IMR-90 (cell line): ENCODE results near the gene OPTC. TPM values are rescaled to one million over a fixed set of nuclear protein-coding genes. Genes with fewer than 3 reads are reported as not detected.

Source experiments
- ATAC-seq: fragments of 200-7000 bp; cut with Tn5 transposase; 2 replicates; pipeline ENCODE4 v1.9.1; 2020; ENCODE audit warnings: low read depth, mild to moderate bottlenecking, moderate library complexity
- BruUV-seq: library from RNA; stranded (reverse); fragments of 400-500 nt; replicated peaks from 2 replicates; lab custom pipeline; 2021; lab: Mats Ljungman, UMichigan
- CTCF ChIA-PET: fragments of 300-600 bp; formaldehyde crosslinking; extraction: SDS; loops from one replicate; lab custom pipeline; 2021; ENCODE audit warnings: antibody characterized with exemption; lab: Yijun Ruan, JAX
- POLR2A ChIA-PET: fragments of 300-600 bp; sonication (Branson Sonifier 250); formaldehyde crosslinking; loops from one replicate; lab custom pipeline; 2022; ENCODE audit warnings: antibody characterized with exemption; ENCODE audit not compliant: unreplicated experiment; lab: Charles Lee
- DNase-seq: peaks from one replicate; pipeline ENCODE4 v3.0.0; 2013
- H2AFZ ChIP-seq: replicated peaks from 2 replicates; pipeline ENCODE3; 2013; ENCODE audit warnings: low read length, mild to moderate bottlenecking; ENCODE audit not compliant: poor library complexity
- H2AK5ac ChIP-seq: 2 replicates; pipeline ENCODE4 v1.6.1; 2013; ENCODE audit warnings: low read depth, low read length, inconsistent platforms
- H2AK9ac ChIP-seq: replicated peaks from 2 replicates; pipeline ENCODE3; 2013; ENCODE audit warnings: mild to moderate bottlenecking, low read depth, low read length, moderate library complexity; ENCODE audit not compliant: poor library complexity
- H2BK120ac ChIP-seq: 2 replicates; pipeline ENCODE4 v1.6.1; 2013; ENCODE audit warnings: low read depth, low read length, inconsistent platforms
- H2BK15ac ChIP-seq: 3 replicates; pipeline ENCODE4 v1.6.1; 2013; ENCODE audit warnings: low read depth, low read length, inconsistent platforms
- H2BK20ac ChIP-seq: 2 replicates; pipeline ENCODE4 v1.6.1; 2013; ENCODE audit warnings: low read depth, mild to moderate bottlenecking, inconsistent platforms, low read length, moderate library complexity
- H2BK5ac ChIP-seq: 2 replicates; pipeline ENCODE4 v1.6.1; 2013; ENCODE audit warnings: mild to moderate bottlenecking, low read depth, low read length, inconsistent platforms; ENCODE audit not compliant: poor library complexity, severe bottlenecking
- H3K14ac ChIP-seq: replicated peaks from 2 replicates; pipeline ENCODE4 v1.6.1; 2013; ENCODE audit warnings: low read depth, low read length, inconsistent platforms
- H3K18ac ChIP-seq: 2 replicates; pipeline ENCODE4 v1.6.1; 2013; ENCODE audit warnings: low read depth, low read length, control low read depth
- H3K23ac ChIP-seq: 2 replicates; pipeline ENCODE4 v1.6.1; 2013; ENCODE audit warnings: low read depth, low read length, inconsistent platforms
- H3K27ac ChIP-seq: 2 replicates; pipeline ENCODE4 v1.5.1; 2013; ENCODE audit warnings: mild to moderate bottlenecking, control low read depth, low read length; ENCODE audit not compliant: insufficient read depth
- H3K27me3 ChIP-seq: 2 replicates; pipeline ENCODE4 v1.6.1; 2013; ENCODE audit warnings: low read length; ENCODE audit not compliant: control insufficient read depth, insufficient read depth
- H3K36me3 ChIP-seq: 2 replicates; pipeline ENCODE4 v1.6.1; 2013; ENCODE audit warnings: low read length, mixed read lengths; ENCODE audit not compliant: control insufficient read depth, insufficient read depth
- H3K4ac ChIP-seq: 2 replicates; pipeline ENCODE4 v1.6.1; 2013; ENCODE audit warnings: low read depth, low read length, inconsistent platforms
- H3K4me1 ChIP-seq: 2 replicates; pipeline ENCODE4 v1.6.1; 2013; ENCODE audit warnings: low read length, mixed read lengths; ENCODE audit not compliant: control insufficient read depth, insufficient read depth
- H3K4me2 ChIP-seq: 2 replicates; pipeline ENCODE4 v1.6.1; 2013; ENCODE audit warnings: low read depth, mild to moderate bottlenecking, control low read depth, low read length, moderate library complexity
- H3K4me3 ChIP-seq: 2 replicates; pipeline ENCODE4 v1.5.1; 2013; ENCODE audit warnings: low read depth, mild to moderate bottlenecking, control low read depth, low read length, moderate library complexity; ENCODE audit not compliant: insufficient read depth
- H3K56ac ChIP-seq: 2 replicates; pipeline ENCODE4 v1.6.1; 2013; ENCODE audit warnings: low read length, inconsistent platforms; ENCODE audit not compliant: insufficient read depth; ENCODE audit errors: extremely low read depth
- H3K79me1 ChIP-seq, 2 experiments: 2 replicates each; pipeline ENCODE4 v1.6.1; 2013; ENCODE audit warnings: low read length in 2 of 2, inconsistent platforms in 1 of 2, low read depth in 1 of 2
- H3K9ac ChIP-seq: 2 replicates; pipeline ENCODE4 v1.6.1; 2013; ENCODE audit warnings: low read depth, low read length, control low read depth
- H3K9me1 ChIP-seq: 2 replicates; pipeline ENCODE4 v1.6.1; 2013; ENCODE audit warnings: low read length, inconsistent platforms; ENCODE audit not compliant: insufficient read depth
- H3K9me3 ChIP-seq: 2 replicates; pipeline ENCODE4 v1.6.1; 2013; ENCODE audit warnings: low read length; ENCODE audit not compliant: control insufficient read depth, insufficient read depth
- H4K20me1 ChIP-seq: 2 replicates; pipeline ENCODE4 v1.6.1; 2013; ENCODE audit warnings: low read length, inconsistent platforms; ENCODE audit not compliant: insufficient read depth
- H4K5ac ChIP-seq: 2 replicates; pipeline ENCODE4 v1.6.1; 2013; ENCODE audit warnings: mild to moderate bottlenecking, low read depth, low read length, control low read depth
- H4K8ac ChIP-seq, 2 experiments: 2 replicates each; pipeline ENCODE4 v1.6.1; 2013; ENCODE audit warnings: low read depth in 2 of 2, low read length in 2 of 2, control low read depth in 1 of 2, inconsistent platforms in 1 of 2
- H4K91ac ChIP-seq: 2 replicates; pipeline ENCODE4 v1.6.1; 2013; ENCODE audit warnings: low read depth, low read length, inconsistent platforms; ENCODE audit not compliant: insufficient read depth
- FOS ChIP-seq: fragments of 150-350 bp; IDR thresholded peaks from 2 replicates; pipeline ENCODE4 v1.6.1; 2016; ENCODE audit warnings: low read depth, low read length
- MAZ ChIP-seq: IDR thresholded peaks from 2 replicates; pipeline ENCODE4 v1.6.1; 2012; ENCODE audit warnings: low read depth, mild to moderate bottlenecking, low read length, improper control_type of control experiment, moderate library complexity, borderline replicate concordance
- NFE2L2 ChIP-seq: fragments of 150-350 bp; IDR thresholded peaks from 2 replicates; pipeline ENCODE4 v1.6.1; 2016; ENCODE audit warnings: low read depth, mild to moderate bottlenecking, low read length
- RCOR1 ChIP-seq: IDR thresholded peaks from 2 replicates; pipeline ENCODE4 v1.6.1; 2012; ENCODE audit warnings: mild to moderate bottlenecking, low read length, improper control_type of control experiment; ENCODE audit not compliant: insufficient replicate concordance
- WGBS, 2 experiments: methylation state at CpG; one replicate each; pipeline versions ENCODE4 v1.1.5 to v1.1.7; 2013; ENCODE audit warnings: missing lambda C conversion rate in 2 of 2; ENCODE audit not compliant: insufficient read length in 1 of 2; ENCODE audit errors: extremely low coverage in 2 of 2; 5-methylcytosine and 5-hydroxymethylcytosine counted together
- dilution Hi-C: fragments of 300-500 bp; cut with HindIII; formaldehyde crosslinking; loops from one replicate; pipeline ENCODE4 v1.14.3; 2018; ENCODE audit warnings: low sequenced_read_pairs; ENCODE audit not compliant: unreplicated experiment
- in situ Hi-C: fragments of 300-500 bp; cut with MboI; formaldehyde crosslinking; loops from 3 replicates; pipeline ENCODE4 v1.14.3; 2019; ENCODE audit warnings: low sequenced_read_pairs, inconsistent platforms, mixed read lengths
- intact Hi-C: fragments of 100-400 bp; cut with micrococcal nuclease; formaldehyde crosslinking; loops from 2 replicates; pipeline ENCODE4 v1.10.0; 2022
- polyA plus RNA-seq, 3 experiments: library from polyadenylated mRNA; depleted of rRNA; stranded (reverse); fragments of >200 nt; gene quantifications; 2 replicates each; pipeline ENCODE4 v1.2.3, GENCODE V29; 2012; ENCODE audit warnings: low replicate concordance in 1 of 3
- total RNA-seq: library from RNA; depleted of rRNA; stranded (reverse); fragments of >200 nt; gene quantifications from 2 replicates; pipeline ENCODE4 v1.2.3, GENCODE V29; 2012
- TF ChIP-seq, protein P1 (sequence below): conservative IDR thresholded peaks from 2 replicates; pipeline ENCODE4 v1.5.1; 2012; ENCODE audit warnings: mild to moderate bottlenecking, low read depth, low read length, improper control_type of control experiment

The OPTC gene
- total and polyA plus RNA-seq, 2 of the 4 experiments (the other 2 are of a cell fraction) = not detected

DNA sequence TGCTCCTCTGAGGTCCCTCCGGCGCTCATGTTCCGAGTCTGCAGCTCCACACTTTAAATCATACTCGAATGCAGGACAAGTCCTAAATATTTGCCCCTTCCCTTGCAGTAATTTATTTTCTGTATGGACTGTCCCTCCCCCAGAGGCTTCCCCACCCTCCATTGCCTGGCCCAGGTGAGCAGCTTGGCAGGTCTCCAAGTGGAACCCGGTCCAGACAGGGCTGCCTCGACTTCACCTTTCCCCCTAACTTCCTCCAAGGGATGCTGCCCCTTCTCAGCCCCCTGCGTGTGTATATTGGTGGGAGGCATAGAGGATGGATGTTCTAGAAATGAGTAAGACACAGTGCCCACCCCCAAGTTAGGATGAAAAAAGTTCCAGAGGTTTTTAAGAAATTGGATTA, 5.4 kb upstream of the OPTC start:
- Histone ChIP-seq H2BK15ac (no peak overlapping the region), H3K14ac (no peak overlapping the region), H3K79me1 (no peaks in the 10 kb centered on the region), H2AK5ac (no peak overlapping the region), H3K4ac (no peak overlapping the region), H3K27ac (no peak overlapping the region), H3K4me1 (peaks cover 3% of the 10 kb centered on the region; the same call in 1 of the 2 replicates), H2AK9ac (no peak overlapping the region), H3K9ac (no peak overlapping the region), H2AFZ (no peak overlapping the region), H2BK120ac (no peak overlapping the region), H3K27me3 (no peaks in the 10 kb centered on the region), H3K9me1 (no peaks in the 10 kb centered on the region), H3K4me2 (no peak overlapping the region), H3K18ac (no peak overlapping the region), H4K20me1 (no peaks in the 10 kb centered on the region), H2BK20ac (no peak overlapping the region), H4K8ac (no peak overlapping the region), H3K4me3 (no peak overlapping the region), H2BK5ac (no peak overlapping the region), H4K5ac (no peak overlapping the region), H3K9me3 (no peaks in the 10 kb centered on the region), H3K56ac (no peak overlapping the region), H4K91ac (no peak overlapping the region), H3K36me3 (no peaks in the 10 kb centered on the region), H3K23ac (no peak overlapping the region)
- dilution Hi-C loops (no loop called here), in situ Hi-C loops (loop anchor here (5.0 kb wide), 2 partner anchors 146 to 216 kb away; no protein-coding TSS in a partner anchor), intact Hi-C loops (loop anchor here (10.0 kb wide), 1 partner anchor 454 kb away; no protein-coding TSS in a partner anchor)
- DNase-seq = no peak
- TF ChIP-seq FOS (no peak), MAZ (no peak), NFE2L2 (no peak), RCOR1 (no peak)
- TF ChIP-seq, protein P1, sequence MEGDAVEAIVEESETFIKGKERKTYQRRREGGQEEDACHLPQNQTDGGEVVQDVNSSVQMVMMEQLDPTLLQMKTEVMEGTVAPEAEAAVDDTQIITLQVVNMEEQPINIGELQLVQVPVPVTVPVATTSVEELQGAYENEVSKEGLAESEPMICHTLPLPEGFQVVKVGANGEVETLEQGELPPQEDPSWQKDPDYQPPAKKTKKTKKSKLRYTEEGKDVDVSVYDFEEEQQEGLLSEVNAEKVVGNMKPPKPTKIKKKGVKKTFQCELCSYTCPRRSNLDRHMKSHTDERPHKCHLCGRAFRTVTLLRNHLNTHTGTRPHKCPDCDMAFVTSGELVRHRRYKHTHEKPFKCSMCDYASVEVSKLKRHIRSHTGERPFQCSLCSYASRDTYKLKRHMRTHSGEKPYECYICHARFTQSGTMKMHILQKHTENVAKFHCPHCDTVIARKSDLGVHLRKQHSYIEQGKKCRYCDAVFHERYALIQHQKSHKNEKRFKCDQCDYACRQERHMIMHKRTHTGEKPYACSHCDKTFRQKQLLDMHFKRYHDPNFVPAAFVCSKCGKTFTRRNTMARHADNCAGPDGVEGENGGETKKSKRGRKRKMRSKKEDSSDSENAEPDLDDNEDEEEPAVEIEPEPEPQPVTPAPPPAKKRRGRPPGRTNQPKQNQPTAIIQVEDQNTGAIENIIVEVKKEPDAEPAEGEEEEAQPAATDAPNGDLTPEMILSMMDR = no peak
- POLR2A ChIA-PET = no interaction called here
- WGBS, 2 experiments = no CpG with 5 or more reads among the region's 7 CpGs
- no peak for ATAC-seq
- BruUV-seq = no TSS peak
- CTCF ChIA-PET = interaction anchor here (0.5 to 1.5 kb wide), 9 partner anchors 11 to 221 kb away, joined by 3 to 12 read pairs (median 4); no protein-coding TSS in a partner anchor
